ENCODE measurements around the gene HS3ST6.

DNA sequence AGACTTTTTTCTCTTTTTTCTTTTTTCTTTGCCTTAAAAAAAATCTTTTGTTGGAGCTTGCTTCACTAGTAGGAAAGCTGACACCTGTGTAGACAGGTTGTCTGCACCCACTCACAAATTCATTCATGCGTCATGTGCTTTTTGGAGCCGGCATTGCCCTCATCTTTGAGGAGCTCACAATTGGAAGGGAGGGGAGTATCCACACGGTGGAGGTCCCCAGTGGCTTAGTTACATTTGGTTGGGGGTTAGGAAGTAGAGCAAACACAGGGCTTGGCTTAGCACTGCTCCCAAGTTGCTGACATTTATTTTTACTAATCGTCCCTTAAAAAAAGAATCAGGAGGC is 27.5 kb downstream of the HS3ST6 start:
- no peak for TF ChIP-seq POLR2A (IDR thresholded peaks at IDR 0.05)
- TF ChIP-seq, protein P1, sequence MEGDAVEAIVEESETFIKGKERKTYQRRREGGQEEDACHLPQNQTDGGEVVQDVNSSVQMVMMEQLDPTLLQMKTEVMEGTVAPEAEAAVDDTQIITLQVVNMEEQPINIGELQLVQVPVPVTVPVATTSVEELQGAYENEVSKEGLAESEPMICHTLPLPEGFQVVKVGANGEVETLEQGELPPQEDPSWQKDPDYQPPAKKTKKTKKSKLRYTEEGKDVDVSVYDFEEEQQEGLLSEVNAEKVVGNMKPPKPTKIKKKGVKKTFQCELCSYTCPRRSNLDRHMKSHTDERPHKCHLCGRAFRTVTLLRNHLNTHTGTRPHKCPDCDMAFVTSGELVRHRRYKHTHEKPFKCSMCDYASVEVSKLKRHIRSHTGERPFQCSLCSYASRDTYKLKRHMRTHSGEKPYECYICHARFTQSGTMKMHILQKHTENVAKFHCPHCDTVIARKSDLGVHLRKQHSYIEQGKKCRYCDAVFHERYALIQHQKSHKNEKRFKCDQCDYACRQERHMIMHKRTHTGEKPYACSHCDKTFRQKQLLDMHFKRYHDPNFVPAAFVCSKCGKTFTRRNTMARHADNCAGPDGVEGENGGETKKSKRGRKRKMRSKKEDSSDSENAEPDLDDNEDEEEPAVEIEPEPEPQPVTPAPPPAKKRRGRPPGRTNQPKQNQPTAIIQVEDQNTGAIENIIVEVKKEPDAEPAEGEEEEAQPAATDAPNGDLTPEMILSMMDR (IDR thresholded peaks at IDR 0.05): no peak
- no peak for TF ChIP-seq EP300 (IDR thresholded peaks at IDR 0.05; ENCODE audit: low read depth)
- TF ChIP-seq POLR2AphosphoS5 (IDR thresholded peaks at IDR 0.05): no peak

Data from transverse colon (tissue), 4 donors.